ENCODE results near the gene IGFLR1.

IGFLR1 gene

DNA sequence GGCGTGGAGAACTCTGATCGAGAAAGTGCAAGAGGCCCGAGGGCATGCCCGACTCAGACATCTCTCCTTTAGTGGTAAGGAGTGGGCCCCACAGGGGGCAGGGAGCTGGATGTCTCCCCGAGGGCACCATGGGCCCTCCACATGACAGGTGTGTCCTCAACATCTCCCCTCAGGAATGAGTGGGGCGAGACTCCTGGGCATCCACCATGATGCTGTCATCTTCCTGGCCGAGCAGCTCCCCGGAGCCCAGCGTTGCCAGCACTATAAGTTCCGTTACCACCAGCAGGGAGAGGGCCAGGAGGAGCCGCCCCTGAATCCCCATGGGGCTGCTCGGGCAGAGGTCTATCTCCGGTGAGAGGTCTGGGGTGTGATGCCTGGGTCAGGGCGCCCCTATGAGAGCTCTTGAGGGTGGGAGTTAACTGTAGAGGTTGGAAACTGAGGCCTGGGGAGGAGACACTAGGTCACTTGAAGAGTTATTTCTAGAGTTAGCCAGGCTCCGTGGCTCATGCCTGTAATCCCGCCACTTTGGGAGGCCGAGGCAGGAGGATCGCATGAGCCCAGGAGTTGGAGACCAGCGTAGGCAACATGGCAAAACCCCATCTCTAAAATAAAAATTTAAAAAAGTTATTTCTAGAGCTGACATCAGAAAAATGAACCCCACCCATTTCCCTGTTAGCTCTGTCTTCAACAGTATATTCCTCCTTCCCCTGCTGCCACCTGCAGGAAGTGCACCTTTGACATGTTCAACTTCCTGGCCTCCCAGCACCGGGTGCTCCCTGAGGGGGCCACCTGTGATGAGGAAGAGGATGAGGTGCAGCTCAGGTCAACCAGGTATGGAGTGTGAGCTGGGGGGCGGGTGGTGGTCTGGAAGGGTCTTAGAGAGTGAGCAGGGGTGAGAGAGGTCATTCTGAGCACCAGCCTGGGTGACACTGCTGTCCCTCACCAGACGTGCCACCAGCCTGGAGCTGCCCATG, 5.1 kb downstream of the IGFLR1 start:
- Histone ChIP-seq H3K4me1 (ENCODE audit: control insufficient read depth in 1 of 2, insufficient read depth in 1 of 2, low read depth in 1 of 2, low read length in 1 of 2) (peaks cover 26 to 29% of the 10 kb centered on the region in 2 experiments), H3K36me3 (peaks cover 77% of the 10 kb centered on the region), H3K27ac (peak overlapping the region; percentile 19), H3K9me3 (no peaks in the 10 kb centered on the region), H3K27me3 (no peaks in the 10 kb centered on the region), H3K4me3 (ENCODE audit: low read depth in 1 of 2, low read length in 1 of 2) (no peak overlapping the region)
- TF ChIP-seq, protein P1, sequence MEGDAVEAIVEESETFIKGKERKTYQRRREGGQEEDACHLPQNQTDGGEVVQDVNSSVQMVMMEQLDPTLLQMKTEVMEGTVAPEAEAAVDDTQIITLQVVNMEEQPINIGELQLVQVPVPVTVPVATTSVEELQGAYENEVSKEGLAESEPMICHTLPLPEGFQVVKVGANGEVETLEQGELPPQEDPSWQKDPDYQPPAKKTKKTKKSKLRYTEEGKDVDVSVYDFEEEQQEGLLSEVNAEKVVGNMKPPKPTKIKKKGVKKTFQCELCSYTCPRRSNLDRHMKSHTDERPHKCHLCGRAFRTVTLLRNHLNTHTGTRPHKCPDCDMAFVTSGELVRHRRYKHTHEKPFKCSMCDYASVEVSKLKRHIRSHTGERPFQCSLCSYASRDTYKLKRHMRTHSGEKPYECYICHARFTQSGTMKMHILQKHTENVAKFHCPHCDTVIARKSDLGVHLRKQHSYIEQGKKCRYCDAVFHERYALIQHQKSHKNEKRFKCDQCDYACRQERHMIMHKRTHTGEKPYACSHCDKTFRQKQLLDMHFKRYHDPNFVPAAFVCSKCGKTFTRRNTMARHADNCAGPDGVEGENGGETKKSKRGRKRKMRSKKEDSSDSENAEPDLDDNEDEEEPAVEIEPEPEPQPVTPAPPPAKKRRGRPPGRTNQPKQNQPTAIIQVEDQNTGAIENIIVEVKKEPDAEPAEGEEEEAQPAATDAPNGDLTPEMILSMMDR (IDR thresholded peaks at IDR 0.05) = no peak

DNA sequence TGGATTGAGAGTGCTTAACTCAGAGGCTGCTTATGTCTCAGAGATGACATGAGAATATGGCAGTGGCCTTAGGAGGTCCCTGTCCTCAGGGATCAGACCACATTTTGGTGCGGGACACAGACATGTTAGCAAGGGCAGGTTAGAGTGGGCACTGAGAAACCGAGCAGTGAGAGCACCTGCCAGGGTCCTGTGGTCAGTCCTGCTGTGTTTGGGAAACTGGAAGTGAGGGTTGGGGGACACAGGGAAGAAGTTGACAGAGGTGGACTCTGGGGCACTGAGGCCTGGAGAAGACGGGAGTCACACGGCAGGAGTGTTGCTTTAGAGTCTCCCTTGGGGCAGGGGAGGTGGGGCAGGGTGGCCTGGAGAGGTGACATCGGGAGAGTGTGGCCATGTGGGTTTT, 7.4 kb downstream of the IGFLR1 start:
- peaks cover 100% of the 10 kb centered on the region for H3K36me3 ChIP-seq
- no peak overlapping the region for H3K27ac ChIP-seq
- H3K27me3 ChIP-seq = no peaks in the 10 kb centered on the region
- TF ChIP-seq, protein P1 (IDR thresholded peaks at IDR 0.05) = no peak
- H3K4me1 ChIP-seq (ENCODE audit: control insufficient read depth in 1 of 2, insufficient read depth in 1 of 2, low read depth in 1 of 2, low read length in 1 of 2) = peaks cover 5 to 6% of the 10 kb centered on the region in 2 experiments
- H3K4me3 ChIP-seq (ENCODE audit: low read depth in 1 of 2, low read length in 1 of 2) = no peak overlapping the region
- no peaks in the 10 kb centered on the region for H3K9me3 ChIP-seq

DNA sequence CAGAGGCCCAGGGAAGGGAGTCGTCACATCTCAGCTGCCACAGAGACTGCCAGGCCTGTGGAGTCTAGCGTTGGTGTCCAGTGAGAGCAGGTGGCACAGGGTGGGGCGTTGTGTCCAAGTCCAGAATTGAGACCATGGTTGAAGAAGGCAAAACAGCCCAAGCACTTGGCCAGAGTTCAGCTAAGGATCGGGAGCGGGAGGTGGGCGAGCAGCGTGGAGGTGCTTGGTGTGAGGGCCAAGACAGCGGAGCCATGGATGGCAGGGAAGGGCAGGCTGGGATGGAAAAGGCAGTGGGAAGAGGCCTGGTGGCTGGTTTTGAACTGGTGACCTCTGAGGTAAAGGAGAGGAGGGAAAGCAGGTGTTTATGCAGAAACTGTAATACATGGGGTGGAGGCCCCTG, 8.0 kb downstream of the IGFLR1 start:
- peaks cover 100% of the 10 kb centered on the region for H3K36me3 ChIP-seq
- H3K9me3 ChIP-seq = no peaks in the 10 kb centered on the region
- no peaks in the 10 kb centered on the region for H3K27me3 ChIP-seq
- H3K27ac ChIP-seq = no peak overlapping the region
- peaks cover 0 to under 1% of the 10 kb centered on the region in 2 experiments for H3K4me1 ChIP-seq (ENCODE audit: control insufficient read depth in 1 of 2, insufficient read depth in 1 of 2, low read depth in 1 of 2, low read length in 1 of 2)
- H3K4me3 ChIP-seq (ENCODE audit: low read depth in 1 of 2, low read length in 1 of 2) = no peak overlapping the region
- TF ChIP-seq, protein P1 (IDR thresholded peaks at IDR 0.05) = no peak

DNA sequence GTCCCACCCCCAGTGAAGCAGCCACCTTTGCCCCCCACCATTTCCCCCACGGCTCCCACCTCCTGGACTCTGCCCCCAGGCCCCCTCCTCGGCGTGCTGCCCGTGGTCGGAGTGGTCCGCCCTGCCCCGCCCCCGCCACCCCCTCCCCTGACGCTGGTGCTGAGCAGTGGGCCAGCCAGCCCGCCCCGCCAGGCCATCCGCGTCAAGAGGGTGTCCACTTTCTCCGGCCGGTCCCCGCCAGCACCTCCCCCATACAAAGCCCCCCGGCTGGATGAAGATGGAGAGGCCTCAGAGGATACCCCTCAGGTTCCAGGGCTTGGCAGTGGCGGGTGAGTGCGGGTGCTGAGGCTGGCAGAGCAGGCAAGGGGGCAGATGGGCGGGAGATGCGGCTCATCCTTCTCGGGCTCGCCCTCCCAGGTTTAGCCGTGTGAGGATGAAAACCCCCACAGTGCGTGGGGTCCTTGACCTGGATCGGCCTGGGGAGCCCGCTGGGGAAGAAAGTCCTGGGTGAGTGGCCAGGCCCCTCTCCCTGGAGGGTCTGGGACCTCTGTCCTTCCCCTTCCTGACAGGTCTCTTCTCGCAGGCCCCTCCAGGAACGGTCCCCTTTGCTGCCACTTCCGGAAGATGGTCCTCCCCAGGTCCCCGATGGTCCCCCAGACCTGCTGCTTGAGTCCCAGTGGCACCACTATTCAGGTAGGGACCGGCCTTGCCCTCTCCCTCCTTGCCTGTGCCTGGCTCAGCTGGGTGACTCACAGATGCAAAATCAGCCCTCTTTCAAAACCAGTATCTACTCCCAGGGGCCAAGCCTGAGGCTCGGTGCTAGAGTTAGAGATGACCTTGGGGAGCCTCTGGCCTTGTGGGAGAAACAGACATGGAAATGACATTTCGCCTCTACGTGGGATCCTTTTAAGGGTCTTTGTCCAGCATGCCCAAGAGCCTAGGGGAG, 8.8 kb downstream of the IGFLR1 start:
- Histone ChIP-seq H3K27me3 (no peaks in the 10 kb centered on the region), H3K4me1 (ENCODE audit: control insufficient read depth in 1 of 2, insufficient read depth in 1 of 2, low read depth in 1 of 2, low read length in 1 of 2) (no peaks in the 10 kb centered on the region), H3K27ac (no peak overlapping the region), H3K36me3 (peaks cover 100% of the 10 kb centered on the region), H3K4me3 (ENCODE audit: low read depth in 1 of 2, low read length in 1 of 2) (no peak overlapping the region), H3K9me3 (no peaks in the 10 kb centered on the region)
- TF ChIP-seq, protein P1 (IDR thresholded peaks at IDR 0.05) = no peak

DNA sequence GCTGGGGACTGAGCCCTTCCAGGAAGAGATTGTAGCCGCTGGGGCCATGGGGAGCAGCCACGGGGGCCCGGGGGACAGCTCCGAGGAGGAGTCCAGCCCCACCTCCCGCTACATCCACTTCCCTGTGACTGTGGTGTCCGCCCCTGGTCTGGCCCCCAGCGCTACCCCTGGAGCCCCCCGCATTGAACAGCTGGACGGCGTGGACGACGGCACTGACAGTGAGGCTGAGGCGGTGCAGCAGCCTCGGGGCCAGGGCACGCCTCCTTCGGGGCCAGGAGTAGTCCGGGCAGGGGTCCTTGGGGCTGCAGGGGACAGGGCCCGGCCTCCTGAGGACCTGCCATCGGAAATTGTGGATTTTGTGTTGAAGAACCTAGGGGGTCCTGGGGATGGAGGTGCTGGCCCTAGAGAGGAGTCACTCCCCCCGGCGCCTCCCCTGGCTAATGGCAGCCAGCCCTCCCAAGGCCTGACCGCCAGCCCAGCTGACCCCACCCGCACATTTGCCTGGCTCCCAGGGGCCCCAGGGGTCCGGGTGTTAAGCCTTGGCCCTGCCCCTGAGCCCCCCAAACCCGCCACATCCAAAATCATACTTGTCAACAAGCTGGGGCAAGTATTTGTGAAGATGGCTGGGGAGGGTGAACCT, 9.6 kb downstream of the IGFLR1 start:
- Histone ChIP-seq H3K4me1 (ENCODE audit: control insufficient read depth in 1 of 2, insufficient read depth in 1 of 2, low read depth in 1 of 2, low read length in 1 of 2) (no peaks in the 10 kb centered on the region), H3K36me3 (peaks cover 100% of the 10 kb centered on the region), H3K27me3 (no peaks in the 10 kb centered on the region), H3K9me3 (no peaks in the 10 kb centered on the region), H3K4me3 (ENCODE audit: low read depth in 1 of 2, low read length in 1 of 2) (no peak overlapping the region), H3K27ac (no peak overlapping the region)
- TF ChIP-seq, protein P1 (IDR thresholded peaks at IDR 0.05) = no peak

Measured in neutrophil (primary cell).